Measurements from ENCODE around the gene GPX4. TPM values are rescaled to one million over a fixed set of nuclear protein-coding genes. Genes with fewer than 3 reads are reported as not detected.

GPX4 gene
- polyA plus RNA-seq, 1 of the 3 experiments (the other 2 are of a cell fraction), result 925 TPM

DNA sequence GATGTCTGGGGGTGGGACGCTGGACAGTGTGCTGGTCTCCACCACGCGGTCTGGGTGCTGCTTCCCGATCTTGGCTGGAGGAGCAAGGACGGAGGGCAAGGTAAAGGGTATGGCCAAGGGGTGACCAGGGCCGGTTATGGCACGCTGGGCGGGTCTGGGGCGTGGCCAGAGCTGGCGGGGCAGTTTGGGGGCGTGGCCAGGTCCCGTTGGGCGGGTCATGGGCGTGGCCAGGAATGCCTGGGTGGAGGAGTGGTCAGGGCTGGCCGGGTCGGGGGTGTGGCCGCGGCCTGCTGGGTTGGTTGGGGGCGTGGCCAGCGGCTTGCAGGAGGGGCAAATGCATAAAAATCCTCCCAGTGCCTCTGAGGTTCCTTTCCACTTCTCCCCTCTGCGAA, 19.2 kb downstream of the GPX4 start:
- Histone ChIP-seq H3K9ac (no peak overlapping the region), H3K9me3 (no peaks in the 10 kb centered on the region), H3K4me1 (ENCODE audit: control insufficient read depth in 1 of 2, insufficient read depth in 2 of 2, low read depth in 1 of 2, low read length in 1 of 2) (peaks cover 0 to 12% of the 10 kb centered on the region in 2 experiments; a peak in 2 of 4 replicates), H3K27ac (ENCODE audit: low read depth in 2 of 2, low read length in 1 of 2) (no peak overlapping the region), H3K4me3 (ENCODE audit: low read depth in 2 of 2, low read length in 1 of 2) (no peak overlapping the region), H3K9me2 (no peaks in the 10 kb centered on the region), H3K79me2 (ENCODE audit: insufficient read depth) (peaks cover 10% of the 10 kb centered on the region; the same call in 1 of the 2 replicates), H3K4me2 (no peak overlapping the region), H2AFZ (ENCODE audit: low read depth) (no peak overlapping the region), H3K36me3 (replicated peaks in 1 of 2; ENCODE audit: control insufficient read depth in 1 of 2, insufficient read depth in 2 of 2, low read length in 1 of 2) (peaks cover 7 to 25% of the 10 kb centered on the region in 2 experiments), H3K27me3 (ENCODE audit: insufficient read depth) (no peaks in the 10 kb centered on the region), H3F3A (replicated peaks; ENCODE audit: insufficient read depth) (peaks cover 12% of the 10 kb centered on the region), H4K20me1 (ENCODE audit: insufficient read depth) (no peaks in the 10 kb centered on the region)
- ChIA-PET CTCF (interaction anchor here (0.7 to 4.0 kb wide), 4 partner anchors 10 to 80 kb away, joined by 3 to 32 read pairs (median 4); no protein-coding TSS in a partner anchor), POLR2A (interaction anchor here (0.6 kb wide), 1 partner anchor 9 kb away, joined by 3 read pairs; no protein-coding TSS in a partner anchor)
- TF ChIP-seq TAF1 (IDR thresholded peaks at IDR 0.05; ENCODE audit: borderline replicate concordance, low read depth, low read length), result no peak
- no peak for TF ChIP-seq MEF2A (IDR thresholded peaks at IDR 0.05; ENCODE audit: borderline replicate concordance, low read depth)
- no peak for TF ChIP-seq EP300 (IDR thresholded peaks at IDR 0.05; ENCODE audit: borderline replicate concordance in 1 of 2, low read depth in 1 of 2, low read length in 1 of 2)
- TF ChIP-seq, protein P1, sequence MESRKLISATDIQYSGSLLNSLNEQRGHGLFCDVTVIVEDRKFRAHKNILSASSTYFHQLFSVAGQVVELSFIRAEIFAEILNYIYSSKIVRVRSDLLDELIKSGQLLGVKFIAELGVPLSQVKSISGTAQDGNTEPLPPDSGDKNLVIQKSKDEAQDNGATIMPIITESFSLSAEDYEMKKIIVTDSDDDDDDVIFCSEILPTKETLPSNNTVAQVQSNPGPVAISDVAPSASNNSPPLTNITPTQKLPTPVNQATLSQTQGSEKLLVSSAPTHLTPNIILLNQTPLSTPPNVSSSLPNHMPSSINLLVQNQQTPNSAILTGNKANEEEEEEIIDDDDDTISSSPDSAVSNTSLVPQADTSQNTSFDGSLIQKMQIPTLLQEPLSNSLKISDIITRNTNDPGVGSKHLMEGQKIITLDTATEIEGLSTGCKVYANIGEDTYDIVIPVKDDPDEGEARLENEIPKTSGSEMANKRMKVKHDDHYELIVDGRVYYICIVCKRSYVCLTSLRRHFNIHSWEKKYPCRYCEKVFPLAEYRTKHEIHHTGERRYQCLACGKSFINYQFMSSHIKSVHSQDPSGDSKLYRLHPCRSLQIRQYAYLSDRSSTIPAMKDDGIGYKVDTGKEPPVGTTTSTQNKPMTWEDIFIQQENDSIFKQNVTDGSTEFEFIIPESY (IDR thresholded peaks at IDR 0.05; ENCODE audit: borderline replicate concordance, low read depth), result no peak
- TF ChIP-seq PBX3 (IDR thresholded peaks at IDR 0.05), result peak; percentile 39
- DNase-seq, result peak; percentile 99
- 75% methylated on average over 9 of the region's 21 CpGs for WGBS (ENCODE audit: low lambda C conversion rate)

- no peak overlapping the region for H3K27ac ChIP-seq (ENCODE audit: low read depth in 2 of 2, low read length in 1 of 2)
- no peaks in the 10 kb centered on the region for H3K9me3 ChIP-seq
- ChIA-PET POLR2A (interaction anchor here (0.6 kb wide), 1 partner anchor 10 kb away, joined by 3 read pairs; no protein-coding TSS in a partner anchor), CTCF (interaction anchor here (0.5 to 4.0 kb wide), 5 partner anchors 10 to 80 kb away, joined by 3 to 32 read pairs (median 3); no protein-coding TSS in a partner anchor)
- no peak for DNase-seq
- no peak overlapping the region for H3K4me2 ChIP-seq
- H3K4me3 ChIP-seq (ENCODE audit: low read depth in 2 of 2, low read length in 1 of 2), result no peak overlapping the region
- H3K9me2 ChIP-seq, result no peaks in the 10 kb centered on the region
- H3K27me3 ChIP-seq (ENCODE audit: insufficient read depth), result no peaks in the 10 kb centered on the region
- 96% methylated on average over 9 of the region's 20 CpGs for WGBS (ENCODE audit: low lambda C conversion rate)
- no peaks in the 10 kb centered on the region for H4K20me1 ChIP-seq (ENCODE audit: insufficient read depth)
- H3K79me2 ChIP-seq (ENCODE audit: insufficient read depth), result peaks cover 10% of the 10 kb centered on the region; the same call in 1 of the 2 replicates
- H3K4me1 ChIP-seq (ENCODE audit: control insufficient read depth in 1 of 2, insufficient read depth in 2 of 2, low read depth in 1 of 2, low read length in 1 of 2), result peaks cover 0 to 12% of the 10 kb centered on the region in 2 experiments; a peak in 2 of 4 replicates
- no peak overlapping the region for H2AFZ ChIP-seq (ENCODE audit: low read depth)
- peaks cover 7 to 25% of the 10 kb centered on the region in 2 experiments for H3K36me3 ChIP-seq (replicated peaks in 1 of 2; ENCODE audit: control insufficient read depth in 1 of 2, insufficient read depth in 2 of 2, low read length in 1 of 2)
- peaks cover 12% of the 10 kb centered on the region for H3F3A ChIP-seq (replicated peaks; ENCODE audit: insufficient read depth)
- H3K9ac ChIP-seq, result no peak overlapping the region
- no peak for TF ChIP-seq MXI1 (IDR thresholded peaks at IDR 0.05; ENCODE audit: low read depth, low read length)
- no peak for TF ChIP-seq PBX3 (IDR thresholded peaks at IDR 0.05)
- TF ChIP-seq, protein P2, sequence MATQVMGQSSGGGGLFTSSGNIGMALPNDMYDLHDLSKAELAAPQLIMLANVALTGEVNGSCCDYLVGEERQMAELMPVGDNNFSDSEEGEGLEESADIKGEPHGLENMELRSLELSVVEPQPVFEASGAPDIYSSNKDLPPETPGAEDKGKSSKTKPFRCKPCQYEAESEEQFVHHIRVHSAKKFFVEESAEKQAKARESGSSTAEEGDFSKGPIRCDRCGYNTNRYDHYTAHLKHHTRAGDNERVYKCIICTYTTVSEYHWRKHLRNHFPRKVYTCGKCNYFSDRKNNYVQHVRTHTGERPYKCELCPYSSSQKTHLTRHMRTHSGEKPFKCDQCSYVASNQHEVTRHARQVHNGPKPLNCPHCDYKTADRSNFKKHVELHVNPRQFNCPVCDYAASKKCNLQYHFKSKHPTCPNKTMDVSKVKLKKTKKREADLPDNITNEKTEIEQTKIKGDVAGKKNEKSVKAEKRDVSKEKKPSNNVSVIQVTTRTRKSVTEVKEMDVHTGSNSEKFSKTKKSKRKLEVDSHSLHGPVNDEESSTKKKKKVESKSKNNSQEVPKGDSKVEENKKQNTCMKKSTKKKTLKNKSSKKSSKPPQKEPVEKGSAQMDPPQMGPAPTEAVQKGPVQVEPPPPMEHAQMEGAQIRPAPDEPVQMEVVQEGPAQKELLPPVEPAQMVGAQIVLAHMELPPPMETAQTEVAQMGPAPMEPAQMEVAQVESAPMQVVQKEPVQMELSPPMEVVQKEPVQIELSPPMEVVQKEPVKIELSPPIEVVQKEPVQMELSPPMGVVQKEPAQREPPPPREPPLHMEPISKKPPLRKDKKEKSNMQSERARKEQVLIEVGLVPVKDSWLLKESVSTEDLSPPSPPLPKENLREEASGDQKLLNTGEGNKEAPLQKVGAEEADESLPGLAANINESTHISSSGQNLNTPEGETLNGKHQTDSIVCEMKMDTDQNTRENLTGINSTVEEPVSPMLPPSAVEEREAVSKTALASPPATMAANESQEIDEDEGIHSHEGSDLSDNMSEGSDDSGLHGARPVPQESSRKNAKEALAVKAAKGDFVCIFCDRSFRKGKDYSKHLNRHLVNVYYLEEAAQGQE (IDR thresholded peaks at IDR 0.05; ENCODE audit: low read depth, low read length), result no peak
- TF ChIP-seq MEF2A (IDR thresholded peaks at IDR 0.05; ENCODE audit: borderline replicate concordance, low read depth), result no peak
- no peak for TF ChIP-seq FOXM1 (IDR thresholded peaks at IDR 0.05; ENCODE audit: low read depth)
- no peak for TF ChIP-seq RFX5 (IDR thresholded peaks at IDR 0.05; ENCODE audit: low read length)
- TF ChIP-seq SIN3A (IDR thresholded peaks at IDR 0.05; ENCODE audit: borderline replicate concordance, low read depth, low read length), result no peak
- TF ChIP-seq RXRA (IDR thresholded peaks at IDR 0.05; ENCODE audit: borderline replicate concordance, low read depth), result no peak
- no peak for TF ChIP-seq TAF1 (IDR thresholded peaks at IDR 0.05; ENCODE audit: borderline replicate concordance, low read depth, low read length)
- TF ChIP-seq RAD21 (IDR thresholded peaks at IDR 0.05; ENCODE audit: low read length), result no peak
- TF ChIP-seq, protein P3, sequence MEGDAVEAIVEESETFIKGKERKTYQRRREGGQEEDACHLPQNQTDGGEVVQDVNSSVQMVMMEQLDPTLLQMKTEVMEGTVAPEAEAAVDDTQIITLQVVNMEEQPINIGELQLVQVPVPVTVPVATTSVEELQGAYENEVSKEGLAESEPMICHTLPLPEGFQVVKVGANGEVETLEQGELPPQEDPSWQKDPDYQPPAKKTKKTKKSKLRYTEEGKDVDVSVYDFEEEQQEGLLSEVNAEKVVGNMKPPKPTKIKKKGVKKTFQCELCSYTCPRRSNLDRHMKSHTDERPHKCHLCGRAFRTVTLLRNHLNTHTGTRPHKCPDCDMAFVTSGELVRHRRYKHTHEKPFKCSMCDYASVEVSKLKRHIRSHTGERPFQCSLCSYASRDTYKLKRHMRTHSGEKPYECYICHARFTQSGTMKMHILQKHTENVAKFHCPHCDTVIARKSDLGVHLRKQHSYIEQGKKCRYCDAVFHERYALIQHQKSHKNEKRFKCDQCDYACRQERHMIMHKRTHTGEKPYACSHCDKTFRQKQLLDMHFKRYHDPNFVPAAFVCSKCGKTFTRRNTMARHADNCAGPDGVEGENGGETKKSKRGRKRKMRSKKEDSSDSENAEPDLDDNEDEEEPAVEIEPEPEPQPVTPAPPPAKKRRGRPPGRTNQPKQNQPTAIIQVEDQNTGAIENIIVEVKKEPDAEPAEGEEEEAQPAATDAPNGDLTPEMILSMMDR (IDR thresholded peaks at IDR 0.05), result no peak
- no peak for TF ChIP-seq EP300 (IDR thresholded peaks at IDR 0.05; ENCODE audit: borderline replicate concordance in 1 of 2, low read depth in 1 of 2, low read length in 1 of 2)
- TF ChIP-seq SMC3 (IDR thresholded peaks at IDR 0.05; ENCODE audit: low read depth, low read length), result no peak
- no peak for TF ChIP-seq POLR2AphosphoS5 (IDR thresholded peaks at IDR 0.05; ENCODE audit: low read depth, low read length)
Observed at GRCh38 chr19:1123381-1123780, 19.6 kb downstream of the GPX4 start.
